Panc1 (cell line): ENCODE results near the gene PHOSPHO2. TPM values are rescaled to one million over a fixed set of nuclear protein-coding genes. Genes with fewer than 3 reads are reported as not detected.

Source experiments
- ATAC-seq: fragments of 200-7000 bp; cut with Tn5 transposase; 2 replicates; pipeline ENCODE4 v1.9.1; 2020; ENCODE audit warnings: mild to moderate bottlenecking, moderate library complexity
- BruUV-seq: library from RNA; stranded (reverse); fragments of 400-500 nt; replicated peaks from 2 replicates; lab custom pipeline; 2021; lab: Mats Ljungman, UMichigan
- CTCF ChIA-PET: fragments of 300-600 bp; sonication (Branson Sonifier 250); formaldehyde crosslinking; loops from one replicate; lab custom pipeline; 2022; ENCODE audit warnings: antibody characterized with exemption; lab: Charles Lee
- POLR2A ChIA-PET: fragments of 300-600 bp; sonication (Branson Sonifier 250); formaldehyde crosslinking; loops from one replicate; lab custom pipeline; 2022; ENCODE audit warnings: antibody characterized with exemption; lab: Charles Lee
- DNase-seq: peaks from one replicate; pipeline ENCODE4 v3.0.0-alpha.2; 2010; ENCODE audit warnings: low read depth, low spot score
- H3K27ac ChIP-seq: 2 replicates; pipeline ENCODE4 v1.5.1; 2011; ENCODE audit warnings: mild to moderate bottlenecking, low read length, inconsistent platforms
- H3K27me3 ChIP-seq: fragments of 200-500 bp; sonication (Bioruptor generic); 2 replicates; pipeline ENCODE4 v1.6.0; 2014; ENCODE audit warnings: low read length, inconsistent platforms; ENCODE audit not compliant: control insufficient read depth, insufficient read depth
- H3K36me3 ChIP-seq: fragments of 200-500 bp; sonication (Bioruptor generic); 2 replicates; pipeline ENCODE4 v1.5.1; 2014; ENCODE audit warnings: inconsistent platforms, mild to moderate bottlenecking, low read length, moderate library complexity; ENCODE audit not compliant: control insufficient read depth, insufficient read depth
- H3K4me1 ChIP-seq: 2 replicates; pipeline ENCODE4 v1.5.1; 2011; ENCODE audit warnings: inconsistent platforms, mild to moderate bottlenecking, low read length, moderate library complexity; ENCODE audit not compliant: control insufficient read depth, insufficient read depth
- H3K4me3 ChIP-seq, 2 experiments: 2 replicates each; pipeline ENCODE4 v1.5.1; 2011 to 2012; ENCODE audit warnings: low read depth in 2 of 2, low read length in 2 of 2, mild to moderate bottlenecking in 2 of 2, inconsistent platforms in 1 of 2, moderate library complexity in 1 of 2
- H3K9me3 ChIP-seq: fragments of 200-500 bp; sonication (Bioruptor generic); 2 replicates; pipeline ENCODE4 v1.5.1; 2014; ENCODE audit warnings: low read depth, mild to moderate bottlenecking, inconsistent platforms, low read length, moderate library complexity; ENCODE audit not compliant: control insufficient read depth, insufficient read depth
- POLR2AphosphoS5 ChIP-seq: IDR thresholded peaks from 2 replicates; pipeline ENCODE4 v1.6.1; 2012; ENCODE audit warnings: mild to moderate bottlenecking, low read depth, low read length, moderate library complexity
- REST ChIP-seq, 2 experiments: IDR thresholded peaks; 2 replicates each; pipeline ENCODE4 v1.6.1; 2011 to 2012; ENCODE audit warnings: low read depth in 2 of 2, control low read depth in 1 of 2, low read length in 1 of 2, mild to moderate bottlenecking in 1 of 2, moderate library complexity in 1 of 2; ENCODE audit not compliant: insufficient read depth in 1 of 2
- SIN3A ChIP-seq: IDR thresholded peaks from 2 replicates; pipeline ENCODE4 v1.6.1; 2012; ENCODE audit warnings: low read depth, mild to moderate bottlenecking, low read length, moderate library complexity, borderline replicate concordance; ENCODE audit not compliant: insufficient read depth
- TCF7L2 ChIP-seq: IDR thresholded peaks from 2 replicates; pipeline ENCODE4 v1.6.1; 2011; ENCODE audit warnings: mild to moderate bottlenecking, low read depth, low read length, inconsistent platforms
- in situ Hi-C: cut with HindIII; loops from 2 replicates; pipeline ENCODE4 v1.10.0; 2016; ENCODE audit warnings: low sequenced_read_pairs, low pct_unique_long_range_greater_than_20kb
- intact Hi-C: fragments of 100-400 bp; cut with micrococcal nuclease; formaldehyde crosslinking; loops from one replicate; pipeline ENCODE4 v1.10.0; 2022; ENCODE audit not compliant: unreplicated experiment
- total RNA-seq: library from RNA; stranded (reverse); gene quantifications from one replicate; pipeline ENCODE4 v1.2.1, GENCODE V29; 2021; ENCODE audit not compliant: unreplicated experiment
- TF ChIP-seq, protein P1 (sequence below): fragments of 450-650 bp; IDR thresholded peaks from 2 replicates; pipeline ENCODE4 v1.5.1; 2017; ENCODE audit warnings: mild to moderate bottlenecking

PHOSPHO2 gene
- total RNA-seq, 1 experiment from 2014 or later, result 6.2 TPM

- no peaks in the 10 kb centered on the region for H3K27me3 ChIP-seq
- in situ Hi-C loops (no loop called here), intact Hi-C loops (no loop called here)
- no peaks in the 10 kb centered on the region for H3K9me3 ChIP-seq
- DNase-seq (no peak), ATAC-seq (no peak)
- H3K4me3 ChIP-seq, result no peak overlapping the region
- ChIA-PET CTCF (no interaction called here), POLR2A (no interaction called here)
- H3K36me3 ChIP-seq, result no peaks in the 10 kb centered on the region
- TF ChIP-seq, protein P1, sequence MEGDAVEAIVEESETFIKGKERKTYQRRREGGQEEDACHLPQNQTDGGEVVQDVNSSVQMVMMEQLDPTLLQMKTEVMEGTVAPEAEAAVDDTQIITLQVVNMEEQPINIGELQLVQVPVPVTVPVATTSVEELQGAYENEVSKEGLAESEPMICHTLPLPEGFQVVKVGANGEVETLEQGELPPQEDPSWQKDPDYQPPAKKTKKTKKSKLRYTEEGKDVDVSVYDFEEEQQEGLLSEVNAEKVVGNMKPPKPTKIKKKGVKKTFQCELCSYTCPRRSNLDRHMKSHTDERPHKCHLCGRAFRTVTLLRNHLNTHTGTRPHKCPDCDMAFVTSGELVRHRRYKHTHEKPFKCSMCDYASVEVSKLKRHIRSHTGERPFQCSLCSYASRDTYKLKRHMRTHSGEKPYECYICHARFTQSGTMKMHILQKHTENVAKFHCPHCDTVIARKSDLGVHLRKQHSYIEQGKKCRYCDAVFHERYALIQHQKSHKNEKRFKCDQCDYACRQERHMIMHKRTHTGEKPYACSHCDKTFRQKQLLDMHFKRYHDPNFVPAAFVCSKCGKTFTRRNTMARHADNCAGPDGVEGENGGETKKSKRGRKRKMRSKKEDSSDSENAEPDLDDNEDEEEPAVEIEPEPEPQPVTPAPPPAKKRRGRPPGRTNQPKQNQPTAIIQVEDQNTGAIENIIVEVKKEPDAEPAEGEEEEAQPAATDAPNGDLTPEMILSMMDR, result no peak
- TF ChIP-seq POLR2AphosphoS5 (no peak), TCF7L2 (no peak), SIN3A (no peak)
- BruUV-seq, result no TSS peak
- H3K4me1 ChIP-seq, result no peaks in the 10 kb centered on the region; the same call in 1 of the 2 replicates
- H3K27ac ChIP-seq, result no peak overlapping the region
Measured at GRCh38 chr2:169662744-169663143, 31.5 kb upstream of the PHOSPHO2 start.

DNA sequence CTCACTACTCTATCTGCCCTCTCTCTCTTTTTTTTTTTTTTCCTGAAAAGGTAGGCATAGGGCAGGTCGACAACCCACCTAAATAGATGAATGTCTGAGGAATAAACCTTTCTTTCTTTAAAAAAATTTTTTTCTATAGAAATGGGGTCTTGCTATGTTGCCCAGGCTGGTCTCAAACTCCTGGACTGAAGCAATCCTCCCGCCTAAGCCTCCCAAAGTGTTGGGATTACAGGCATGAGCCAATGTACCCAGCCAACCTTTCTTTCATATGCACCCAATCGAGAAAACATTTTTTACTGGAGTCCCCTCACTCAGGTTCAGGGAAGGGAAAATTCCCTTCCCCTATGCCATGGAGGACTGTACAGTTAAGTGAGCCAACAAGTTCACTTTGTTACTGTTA, 31.0 kb upstream of the PHOSPHO2 start:
- ChIA-PET POLR2A (interaction anchor here (0.6 kb wide), 1 partner anchor 12 kb away, joined by 5 read pairs; no protein-coding TSS in a partner anchor), CTCF (no interaction called here)

More for the DNA sequence above, 31.0 kb upstream of the PHOSPHO2 start:
- no TSS peak for BruUV-seq
- no peak for TF ChIP-seq REST (IDR thresholded peaks at IDR 0.05; ENCODE audit: insufficient read depth in 1 of 2, low read depth in 2 of 2, low read length in 1 of 2)
- TF ChIP-seq, protein P1, result no peak
- TF ChIP-seq POLR2AphosphoS5, result no peak
- TF ChIP-seq SIN3A, result no peak
- TF ChIP-seq TCF7L2, result no peak
- Histone ChIP-seq H3K27me3 (no peaks in the 10 kb centered on the region), H3K9me3 (no peaks in the 10 kb centered on the region), H3K36me3 (no peaks in the 10 kb centered on the region), H3K27ac (no peak overlapping the region), H3K4me3 (no peak overlapping the region), H3K4me1 (no peaks in the 10 kb centered on the region; the same call in 1 of the 2 replicates)
- no peak for DNase-seq
- intact Hi-C loops (no loop called here), in situ Hi-C loops (no loop called here)
- no peak for ATAC-seq
